H9 (cell line): ENCODE data around the gene TPD52L2. TPM values are rescaled to one million over a fixed set of nuclear protein-coding genes. Genes with fewer than 3 reads are reported as not detected.

Experiments
- DNase-seq: peaks from one replicate; pipeline ENCODE4 v3.0.0-alpha.2; 2017
- H2AFZ ChIP-seq: one replicate; pipeline ENCODE4 v1.6.1; 2013; ENCODE audit warnings: mild to moderate bottlenecking, low read length, control low read depth, moderate library complexity
- H2AK5ac ChIP-seq: 2 replicates; pipeline ENCODE4 v1.6.1; 2013; ENCODE audit warnings: low read length, control low read depth, mixed read lengths; ENCODE audit not compliant: insufficient read length
- H2BK120ac ChIP-seq: one replicate; pipeline ENCODE4 v1.6.1; 2013; ENCODE audit warnings: low read depth, mild to moderate bottlenecking, low read length, control low read depth, inconsistent platforms; ENCODE audit not compliant: poor library complexity, severe bottlenecking
- H2BK12ac ChIP-seq: 2 replicates; pipeline ENCODE4 v1.6.1; 2013; ENCODE audit warnings: low read length, control low read depth, mixed read lengths, low read depth; ENCODE audit not compliant: insufficient read length
- H2BK15ac ChIP-seq: 2 replicates; pipeline ENCODE4 v1.6.1; 2013; ENCODE audit warnings: low read depth, low read length, control low read depth
- H2BK20ac ChIP-seq: one replicate; pipeline ENCODE4 v1.6.1; 2013; ENCODE audit warnings: low read depth, mild to moderate bottlenecking, low read length, control low read depth, inconsistent platforms; ENCODE audit not compliant: poor library complexity, severe bottlenecking
- H2BK5ac ChIP-seq: 2 replicates; pipeline ENCODE4 v1.6.1; 2013; ENCODE audit warnings: low read length, control low read depth, mixed read lengths; ENCODE audit not compliant: insufficient read length
- H3K14ac ChIP-seq: 2 replicates; pipeline ENCODE4 v1.6.1; 2013; ENCODE audit warnings: low read length, control low read depth; ENCODE audit not compliant: insufficient read depth
- H3K18ac ChIP-seq: 2 replicates; pipeline ENCODE4 v1.6.1; 2013; ENCODE audit warnings: low read depth, mild to moderate bottlenecking, mixed read lengths, low read length, control low read depth; ENCODE audit not compliant: insufficient read length
- H3K23ac ChIP-seq: 2 replicates; pipeline ENCODE4 v1.6.1; 2013; ENCODE audit warnings: low read length, control low read depth, mixed read lengths, low read depth; ENCODE audit not compliant: insufficient read length
- H3K23me2 ChIP-seq: 2 replicates; pipeline ENCODE4 v1.6.1; 2013; ENCODE audit warnings: low read depth, mild to moderate bottlenecking, mixed read lengths, low read length, control low read depth; ENCODE audit not compliant: insufficient read length, poor library complexity, severe bottlenecking
- H3K27ac ChIP-seq: 2 replicates; pipeline ENCODE4 v1.5.1; 2013; ENCODE audit warnings: low read length, control low read depth, mixed read lengths, low read depth; ENCODE audit not compliant: insufficient read length
- H3K27me3 ChIP-seq: 2 replicates; pipeline ENCODE4 v1.6.1; 2013; ENCODE audit warnings: low read length, control low read depth, inconsistent platforms; ENCODE audit not compliant: insufficient read depth
- H3K4ac ChIP-seq: 2 replicates; pipeline ENCODE4 v1.6.1; 2013; ENCODE audit warnings: low read depth, mild to moderate bottlenecking, control low read depth, inconsistent platforms, low read length, moderate library complexity
- H3K4me1 ChIP-seq: 2 replicates; pipeline ENCODE4 v1.6.1; 2013; ENCODE audit warnings: low read length, control low read depth, inconsistent platforms; ENCODE audit not compliant: insufficient read depth
- H3K4me2 ChIP-seq: 2 replicates; pipeline ENCODE4 v1.6.1; 2013; ENCODE audit warnings: low read length, control low read depth, mixed read lengths; ENCODE audit not compliant: insufficient read length, insufficient read depth
- H3K56ac ChIP-seq: 2 replicates; pipeline ENCODE4 v1.6.1; 2013; ENCODE audit warnings: low read depth, mild to moderate bottlenecking, mixed read lengths, low read length, control low read depth; ENCODE audit not compliant: insufficient read length
- H3K79me1 ChIP-seq: 2 replicates; pipeline ENCODE4 v1.6.1; 2013; ENCODE audit warnings: low read depth, mild to moderate bottlenecking, moderate library complexity, low read length, control low read depth, inconsistent platforms; ENCODE audit not compliant: insufficient read depth, poor library complexity, severe bottlenecking
- H3K79me2 ChIP-seq: 2 replicates; pipeline ENCODE4 v1.6.1; 2013; ENCODE audit warnings: low read length, control low read depth, inconsistent platforms; ENCODE audit not compliant: insufficient read depth
- H3K9ac ChIP-seq: 2 replicates; pipeline ENCODE4 v1.6.1; 2013; ENCODE audit warnings: low read length, control low read depth, mixed read lengths; ENCODE audit not compliant: insufficient read length; ENCODE audit errors: extremely low read depth
- H3K9me3 ChIP-seq: one replicate; pipeline ENCODE4 v1.6.1; 2013; ENCODE audit warnings: low read depth, low read length, inconsistent platforms; ENCODE audit not compliant: control insufficient read depth
- H3T11ph ChIP-seq: one replicate; pipeline ENCODE4 v1.6.1; 2013; ENCODE audit warnings: mild to moderate bottlenecking, low read length, control low read depth, inconsistent platforms
- H4K20me1 ChIP-seq: one replicate; pipeline ENCODE4 v1.6.1; 2013; ENCODE audit not compliant: control insufficient read depth, insufficient read length, insufficient read depth
- H4K5ac ChIP-seq: 2 replicates; pipeline ENCODE4 v1.6.1; 2013; ENCODE audit warnings: low read depth, mild to moderate bottlenecking, mixed read lengths, low read length, control low read depth; ENCODE audit not compliant: insufficient read length
- H4K8ac ChIP-seq: replicated peaks from 2 replicates; pipeline ENCODE4 v1.6.1; 2013; ENCODE audit warnings: low read length, control low read depth, mixed read lengths, low read depth; ENCODE audit not compliant: insufficient read length
- H4K91ac ChIP-seq: 2 replicates; pipeline ENCODE4 v1.6.1; 2013; ENCODE audit warnings: low read depth, mild to moderate bottlenecking, moderate library complexity, mixed read lengths, low read length, control low read depth; ENCODE audit not compliant: insufficient read length
- H3K27ac Mint-ChIP-seq, 3 experiments: 2 replicates in 2 of 3; 3 replicates in 1 of 3; pipeline ENCODE4 v1.8.0; 2020 to 2021; ENCODE audit warnings: mixed read lengths in 3 of 3, mild to moderate bottlenecking in 1 of 3, moderate library complexity in 1 of 3
- H3K27me3 Mint-ChIP-seq: 2 replicates; pipeline ENCODE4 v1.8.0; 2021; ENCODE audit warnings: low read depth, mild to moderate bottlenecking, moderate library complexity, mixed read lengths
- H3K36me3 Mint-ChIP-seq, 3 experiments: 2 replicates in 2 of 3; 3 replicates in 1 of 3; pipeline ENCODE4 v1.8.0; 2020 to 2021; ENCODE audit warnings: low read depth in 3 of 3, mixed read lengths in 3 of 3; ENCODE audit not compliant: insufficient read depth in 1 of 3
- H3K4me1 Mint-ChIP-seq, 2 experiments: 2 replicates each; pipeline ENCODE4 v1.8.0; 2020; ENCODE audit warnings: mixed read lengths in 2 of 2
- H3K4me3 Mint-ChIP-seq, 2 experiments: 2 replicates in 1 of 2; 3 replicates in 1 of 2; pipeline ENCODE4 v1.8.0; 2020 to 2021; ENCODE audit warnings: mild to moderate bottlenecking in 2 of 2, mixed read lengths in 2 of 2, moderate library complexity in 1 of 2
- H3K9me3 Mint-ChIP-seq, 2 experiments: 2 replicates in 1 of 2; 3 replicates in 1 of 2; pipeline ENCODE4 v1.8.0; 2020; ENCODE audit warnings: mild to moderate bottlenecking in 2 of 2, mixed read lengths in 2 of 2, moderate library complexity in 1 of 2
- CTCF ChIP-seq: fragments of 200-600 bp; sonication (generic); conservative IDR thresholded peaks from 3 replicates; pipeline ENCODE4 v1.8.0; 2021; ENCODE audit warnings: antibody characterized with exemption, mild to moderate bottlenecking
- WGBS: extraction: QIAGEN DNeasy Blood & Tissue Kit; methylation state at CpG from one replicate; pipeline ENCODE4 v1.1.7; 2013; ENCODE audit warnings: missing lambda C conversion rate, low lambda C conversion rate, mixed read lengths; ENCODE audit not compliant: insufficient read length; ENCODE audit errors: extremely low coverage; 5-methylcytosine and 5-hydroxymethylcytosine counted together
- total RNA-seq: library from RNA; stranded (reverse); gene quantifications from 2 replicates; pipeline ENCODE4 v1.2.1, GENCODE V29; 2021

The TPD52L2 gene
- total RNA-seq, 1 experiment from 2014 or later, result 94.1 TPM

- Histone ChIP-seq H2BK12ac (no peak overlapping the region), H2AK5ac (no peak overlapping the region), H4K8ac (no peak overlapping the region), H4K91ac (no peak overlapping the region), H3K4me1 (no peaks in the 10 kb centered on the region), H3K79me1 (no peaks in the 10 kb centered on the region), H3K4ac (no peak overlapping the region), H3T11ph (no peak overlapping the region), H3K23ac (no peak overlapping the region), H2BK120ac (no peak overlapping the region), H3K56ac (no peak overlapping the region), H3K9me3 (no peaks in the 10 kb centered on the region), H2AFZ (no peak overlapping the region), H3K18ac (no peak overlapping the region), H4K20me1 (no peaks in the 10 kb centered on the region), H2BK20ac (no peak overlapping the region), H2BK15ac (no peak overlapping the region), H3K79me2 (no peaks in the 10 kb centered on the region), H4K5ac (no peak overlapping the region), H3K9ac (no peak overlapping the region), H3K14ac (no peak overlapping the region), H3K27me3 (no peaks in the 10 kb centered on the region), H2BK5ac (no peak overlapping the region), H3K23me2 (no peaks in the 10 kb centered on the region), H3K27ac (no peak overlapping the region), H3K4me2 (no peak overlapping the region)
- no peak overlapping the region for H3K27ac Mint-ChIP-seq
- no peak overlapping the region for H3K4me3 Mint-ChIP-seq
- H3K36me3 Mint-ChIP-seq, result no peaks in the 10 kb centered on the region
- no CpG with 5 or more reads among the region's 13 CpGs for WGBS
- no peak for TF ChIP-seq CTCF
- peaks cover 4% of the 10 kb centered on the region for H3K27me3 Mint-ChIP-seq
- no peaks in the 10 kb centered on the region for H3K9me3 Mint-ChIP-seq
- DNase-seq, result no peak
- peaks cover 14 to 33% of the 10 kb centered on the region in 2 experiments for H3K4me1 Mint-ChIP-seq
Measured at GRCh38 chr20:63839620-63840019, 25.4 kb upstream of the TPD52L2 start.
